Loucy (cell line): ENCODE results near the gene CENPT.

ENCODE experiments used
- CTCF ChIP-seq: fragments of 200-600 bp; sonication (generic); conservative IDR thresholded peaks from 2 replicates; pipeline ENCODE4 v1.5.1; 2014; ENCODE audit warnings: mild to moderate bottlenecking, antibody characterized with exemption, low read length
- EZH2phosphoT487 ChIP-seq: fragments of 200-600 bp; IDR thresholded peaks from 2 replicates; pipeline ENCODE4 v1.6.1; 2018; ENCODE audit warnings: antibody characterized with exemption, mild to moderate bottlenecking, moderate library complexity, borderline replicate concordance

DNA sequence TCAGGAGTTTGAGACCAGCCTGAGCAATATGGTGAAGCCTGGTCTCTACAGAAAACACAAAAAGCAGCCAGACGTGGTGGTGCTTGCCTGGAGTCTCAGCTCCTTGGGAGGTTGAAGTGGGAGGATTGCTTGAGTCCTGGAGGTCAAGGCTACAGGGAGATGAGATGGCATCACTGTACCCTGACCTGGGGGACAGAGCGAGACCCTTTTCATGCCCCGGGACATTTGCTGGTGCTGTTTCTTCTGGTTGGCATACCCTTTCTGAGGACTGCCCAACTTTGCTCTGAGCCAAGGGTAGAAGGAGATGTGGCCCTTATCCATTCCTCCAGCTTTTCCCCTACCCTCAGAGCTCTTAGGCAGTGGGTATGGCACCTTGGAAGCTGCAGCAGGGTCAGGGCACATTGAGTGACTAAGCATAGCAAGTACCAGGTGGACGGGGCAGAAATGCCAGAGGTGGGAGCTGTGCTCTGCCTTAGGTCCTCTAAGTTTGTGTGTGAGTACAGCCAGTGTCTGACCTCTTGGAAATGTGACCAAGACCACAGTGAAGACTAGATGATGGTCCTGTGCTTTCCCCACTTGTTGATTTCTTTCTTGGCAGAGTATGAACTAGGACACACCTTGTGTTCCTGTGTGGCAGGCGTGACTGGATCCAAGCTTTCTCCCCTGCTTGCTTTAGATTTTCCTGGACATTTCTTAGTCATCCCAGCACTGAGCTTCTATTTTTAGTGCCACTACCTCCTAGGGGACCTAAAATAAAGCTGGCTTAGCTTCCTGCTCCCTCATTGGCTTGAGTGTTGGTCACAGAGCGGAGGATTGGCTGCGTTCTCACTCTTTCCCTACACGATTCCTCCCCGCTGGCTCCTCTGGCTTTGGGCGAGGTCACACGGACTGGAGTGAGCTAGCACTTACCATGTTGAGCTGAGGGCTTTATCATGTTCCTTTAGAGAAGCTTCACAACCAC is 15.4 kb upstream of the CENPT start:
- TF ChIP-seq CTCF (no peak), EZH2phosphoT487 (no peak)
